ENCODE data around the gene AOAH. TPM values are rescaled to one million over a fixed set of nuclear protein-coding genes. Genes with fewer than 3 reads are reported as not detected.

Gene AOAH
- total and polyA plus RNA-seq, 2 of the 4 experiments (the other 2 are of a cell fraction) = not detected

GRCh38 chr7:36496576-36496975 lies 227.7 kb downstream of the AOAH start:
- no peak overlapping the region for H2AFZ ChIP-seq (replicated peaks; ENCODE audit: low read length, poor library complexity)
- DNase-seq = no peak
- no peaks in the 10 kb centered on the region for H4K20me1 ChIP-seq (ENCODE audit: insufficient read depth, low read length)
- no peak for TF ChIP-seq CHD1 (IDR thresholded peaks at IDR 0.05; ENCODE audit: low read depth, low read length)
- no peak for TF ChIP-seq CEBPB (IDR thresholded peaks at IDR 0.05; ENCODE audit: low read depth, low read length)
- TF ChIP-seq ELK1 (IDR thresholded peaks at IDR 0.05; ENCODE audit: borderline replicate concordance, low read depth, low read length) = no peak
- no peak for TF ChIP-seq MAZ (IDR thresholded peaks at IDR 0.05; ENCODE audit: borderline replicate concordance, low read depth, low read length)
- TF ChIP-seq NFE2L2 (IDR thresholded peaks at IDR 0.05; ENCODE audit: low read depth, low read length) = no peak
- no peak for TF ChIP-seq FOS (IDR thresholded peaks at IDR 0.05; ENCODE audit: low read depth, low read length)
- TF ChIP-seq MXI1 (IDR thresholded peaks at IDR 0.05; ENCODE audit: borderline replicate concordance, low read depth, low read length) = no peak
- no peak for TF ChIP-seq POLR2A (IDR thresholded peaks at IDR 0.05; ENCODE audit: low read depth, low read length)
- TF ChIP-seq SMC3 (IDR thresholded peaks at IDR 0.05; ENCODE audit: low read depth, low read length) = no peak
- no peak overlapping the region for H3K23ac ChIP-seq (ENCODE audit: low read depth, low read length)
- no peak overlapping the region for H2BK15ac ChIP-seq (ENCODE audit: low read depth, low read length)
- H3K14ac ChIP-seq (replicated peaks; ENCODE audit: low read depth, low read length) = no peak overlapping the region
- H3K9me3 ChIP-seq (ENCODE audit: control insufficient read depth, insufficient read depth, low read length) = no peaks in the 10 kb centered on the region
- in situ Hi-C loops (cut with MboI; ENCODE audit: low sequenced_read_pairs) (loop anchor here (25.0 kb wide), 1 partner anchor 466 kb away; no protein-coding TSS in a partner anchor), intact Hi-C loops (cut with micrococcal nuclease) (no loop called here), dilution Hi-C loops (cut with HindIII; ENCODE audit: low sequenced_read_pairs, unreplicated experiment) (no loop called here)
- no peak overlapping the region for H2BK20ac ChIP-seq (ENCODE audit: low read depth, low read length)
- ChIA-PET CTCF (interaction anchor here (1.5 kb wide), 1 partner anchor 8 kb away, joined by 3 read pairs; no protein-coding TSS in a partner anchor), POLR2A (ENCODE audit: unreplicated experiment) (no interaction called here)
- H2AK9ac ChIP-seq (replicated peaks; ENCODE audit: low read depth, low read length, poor library complexity) = no peak overlapping the region
- H3K79me1 ChIP-seq (ENCODE audit: low read depth in 1 of 2, low read length in 2 of 2) = no peaks in the 10 kb centered on the region
- H2BK120ac ChIP-seq (ENCODE audit: low read depth, low read length) = no peak overlapping the region
- no peak overlapping the region for H2BK5ac ChIP-seq (ENCODE audit: low read depth, low read length, poor library complexity, severe bottlenecking)
- peaks cover 9% of the 10 kb centered on the region for H3K27me3 ChIP-seq (ENCODE audit: control insufficient read depth, insufficient read depth, low read length)
- no peak overlapping the region for H3K9ac ChIP-seq (ENCODE audit: low read depth, low read length)
- H3K18ac ChIP-seq (ENCODE audit: low read depth, low read length) = no peak overlapping the region
- ATAC-seq (ENCODE audit: low read depth) = no peak
- H3K36me3 ChIP-seq (ENCODE audit: control insufficient read depth, insufficient read depth, low read length) = no peaks in the 10 kb centered on the region
- no peak overlapping the region for H3K56ac ChIP-seq (ENCODE audit: extremely low read depth, insufficient read depth, low read length)
- no peak overlapping the region for H3K4me2 ChIP-seq (ENCODE audit: low read depth, low read length)
- no peaks in the 10 kb centered on the region for H3K9me1 ChIP-seq (ENCODE audit: insufficient read depth, low read length)
- no peak overlapping the region for H4K5ac ChIP-seq (ENCODE audit: low read depth, low read length)
- H3K4me3 ChIP-seq (ENCODE audit: insufficient read depth, low read depth, low read length) = no peak overlapping the region
- H3K27ac ChIP-seq (ENCODE audit: insufficient read depth, low read length) = no peak overlapping the region
- no CpG with 5 or more reads among the region's 6 CpGs for WGBS, 2 experiments (ENCODE audit: extremely low coverage in 2 of 2, insufficient read length in 1 of 2)
- H3K4me1 ChIP-seq (ENCODE audit: control insufficient read depth, insufficient read depth, low read length) = no peaks in the 10 kb centered on the region; the same call in 1 of the 2 replicates
- H3K4ac ChIP-seq (ENCODE audit: low read depth, low read length) = no peak overlapping the region
- H4K8ac ChIP-seq (ENCODE audit: low read depth in 2 of 2, low read length in 2 of 2) = no peak overlapping the region
- no TSS peak for BruUV-seq (replicated peaks)
- H4K91ac ChIP-seq (ENCODE audit: insufficient read depth, low read depth, low read length) = no peak overlapping the region
- H2AK5ac ChIP-seq (ENCODE audit: low read depth, low read length) = no peak overlapping the region

Measured in IMR-90 (cell line).